Adrenal gland (tissue), 12 donors: ENCODE measurements around the gene ROBO2. TPM values are rescaled to one million over a fixed set of nuclear protein-coding genes. Genes with fewer than 3 reads are reported as not detected.

ENCODE experiments used
- DNase-seq, 7 donors: peaks; one replicate each; pipeline ENCODE4 v3.0.0-alpha.2; 2019 to 2020
- H3K27ac ChIP-seq, 5 donors: fragments of 200-600 bp; sonication (generic) in 4 of 5; 1 replicate in 3 of 5; 2 replicates in 2 of 5; pipeline versions ENCODE4 v1.5.1 to v1.8.0; 2016 to 2020; ENCODE audit warnings: mild to moderate bottlenecking in 1 of 5
- H3K27me3 ChIP-seq: fragments of 200-600 bp; 2 replicates; pipeline ENCODE4 v1.8.0; 2021
- H3K36me3 ChIP-seq, 2 donors: fragments of 200-600 bp; replicated peaks in 1 of 2; 1 replicate in 1 of 2; 2 replicates in 1 of 2; pipeline versions ENCODE4 v1.5.1 to v1.8.0; 2018 to 2022
- H3K4me1 ChIP-seq, 2 donors: fragments of 200-600 bp; replicated peaks in 1 of 2; 1 replicate in 1 of 2; 2 replicates in 1 of 2; pipeline versions ENCODE4 v1.5.1 to v1.8.0; 2018 to 2021
- H3K4me3 ChIP-seq, 4 donors: fragments of 200-600 bp; sonication (generic) in 3 of 4; one replicate each; pipeline ENCODE4 v1.5.1; 2016 to 2018
- H3K9me3 ChIP-seq, 3 donors: fragments of 200-600 bp; sonication (generic) in 1 of 3; replicated peaks in 1 of 3; 1 replicate in 2 of 3; 2 replicates in 1 of 3; pipeline versions ENCODE4 v1.5.1 to v1.8.0; 2016 to 2021
- POLR2A ChIP-seq, 2 donors: fragments of 450-650 bp; IDR thresholded peaks; one replicate each; pipeline ENCODE4 v1.6.1; 2017; ENCODE audit warnings: antibody characterized with exemption in 2 of 2, mild to moderate bottlenecking in 2 of 2, moderate library complexity in 1 of 2
- WGBS, 4 donors: extraction: QIAGEN DNeasy Blood & Tissue Kit in 2 of 4; methylation state at CpG; one replicate each; pipeline versions ENCODE4 v1.1.5 to v1.1.7; 2013 to 2017; 5-methylcytosine and 5-hydroxymethylcytosine counted together
- intact Hi-C, 2 donors: fragments of 100-400 bp; cut with DNase I; formaldehyde crosslinking; loops; one replicate each; pipeline versions ENCODE4 v1.14.1 to v1.15.0; 2022 to 2023
- polyA plus RNA-seq, 3 donors: library from polyadenylated mRNA; stranded (reverse); fragments of 200-250 nt in 2 of 3; fragments of 350-450 nt in 1 of 3; fragmentation: Illumina TruSeq in 1 of 3; extraction: RNeasy Lipid Tissue Mini Kit (QIAGEN cat#74804) in 1 of 3; gene quantifications; one replicate each; pipeline ENCODE4 v1.2.3, GENCODE V29; 2013 to 2014
- total RNA-seq, 9 donors: library from RNA; depleted of rRNA in 4 of 9; stranded (reverse); fragments of >200 nt in 4 of 9; fragments of 120-200 nt in 1 of 9; fragmentation: NEBNext Ultra II Directional in 1 of 9; extraction: Animal tissue kit (Norgen Biotek cat#: 25700) in 1 of 9; gene quantifications; one replicate each; pipeline versions ENCODE4 v1.1.0 to v1.2.4, GENCODE V29; 2013 to 2023
- TF ChIP-seq, protein P1 (sequence below), 6 experiments: fragments of 450-650 bp in 4 of 6; fragments of 200-600 bp in 2 of 6; sonication (generic) in 1 of 6; IDR thresholded peaks; 1 replicate in 5 of 6; 2 replicates in 1 of 6; pipeline versions ENCODE4 v1.5.1 to v1.8.0; 2016 to 2021; ENCODE audit warnings: antibody characterized with exemption in 6 of 6, mild to moderate bottlenecking in 2 of 6, moderate library complexity in 1 of 6
- donor health status: healthy with polysubstance abuse.
- donor health status: Bipolar disorder and iron deficiency.
- donor health status: DM: yes; HTN: yes; CAD: no.
- donor health status: DM: no; HTN: no; CAD: no.
- donor health status: DM: no; HTN: no; CAD: no.
- donor health status: DM: yes; HTN: yes; CAD: no.

ROBO2 gene
- total and polyA plus RNA-seq, 12 donors, result 0.30 to 9.9 (median 2.5) TPM; not detected in 1

DNA sequence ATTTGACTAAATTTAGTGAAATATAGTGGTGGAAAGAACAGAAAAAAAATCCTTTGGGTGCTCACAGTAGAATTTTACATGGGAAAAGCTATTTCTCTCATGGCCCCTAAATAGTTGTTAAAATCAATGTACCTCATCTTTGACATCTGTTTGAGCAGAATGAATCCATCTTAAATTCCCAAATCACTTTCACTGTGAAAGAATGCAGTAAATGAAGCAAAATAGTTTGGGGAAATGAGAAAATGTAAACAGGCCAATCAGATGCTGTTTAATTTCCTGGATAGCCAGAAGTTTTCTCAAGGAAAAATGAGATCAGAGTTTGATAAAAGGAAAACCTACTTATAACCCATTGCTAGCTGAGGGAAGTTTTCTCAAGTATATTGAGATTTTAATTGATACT is 406.9 kb downstream of the ROBO2 start:
- no peak for DNase-seq
- Histone ChIP-seq H3K4me3 (no peak overlapping the region), H3K36me3 (no peaks in the 10 kb centered on the region), H3K27me3 (no peaks in the 10 kb centered on the region), H3K27ac (no peak overlapping the region), H3K9me3 (no peaks in the 10 kb centered on the region), H3K4me1 (no peaks in the 10 kb centered on the region)
- intact Hi-C loops, result no loop called here
- TF ChIP-seq, protein P1, sequence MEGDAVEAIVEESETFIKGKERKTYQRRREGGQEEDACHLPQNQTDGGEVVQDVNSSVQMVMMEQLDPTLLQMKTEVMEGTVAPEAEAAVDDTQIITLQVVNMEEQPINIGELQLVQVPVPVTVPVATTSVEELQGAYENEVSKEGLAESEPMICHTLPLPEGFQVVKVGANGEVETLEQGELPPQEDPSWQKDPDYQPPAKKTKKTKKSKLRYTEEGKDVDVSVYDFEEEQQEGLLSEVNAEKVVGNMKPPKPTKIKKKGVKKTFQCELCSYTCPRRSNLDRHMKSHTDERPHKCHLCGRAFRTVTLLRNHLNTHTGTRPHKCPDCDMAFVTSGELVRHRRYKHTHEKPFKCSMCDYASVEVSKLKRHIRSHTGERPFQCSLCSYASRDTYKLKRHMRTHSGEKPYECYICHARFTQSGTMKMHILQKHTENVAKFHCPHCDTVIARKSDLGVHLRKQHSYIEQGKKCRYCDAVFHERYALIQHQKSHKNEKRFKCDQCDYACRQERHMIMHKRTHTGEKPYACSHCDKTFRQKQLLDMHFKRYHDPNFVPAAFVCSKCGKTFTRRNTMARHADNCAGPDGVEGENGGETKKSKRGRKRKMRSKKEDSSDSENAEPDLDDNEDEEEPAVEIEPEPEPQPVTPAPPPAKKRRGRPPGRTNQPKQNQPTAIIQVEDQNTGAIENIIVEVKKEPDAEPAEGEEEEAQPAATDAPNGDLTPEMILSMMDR (IDR thresholded peaks at IDR 0.05), result no peak
- no peak for TF ChIP-seq POLR2A (IDR thresholded peaks at IDR 0.05)

DNA sequence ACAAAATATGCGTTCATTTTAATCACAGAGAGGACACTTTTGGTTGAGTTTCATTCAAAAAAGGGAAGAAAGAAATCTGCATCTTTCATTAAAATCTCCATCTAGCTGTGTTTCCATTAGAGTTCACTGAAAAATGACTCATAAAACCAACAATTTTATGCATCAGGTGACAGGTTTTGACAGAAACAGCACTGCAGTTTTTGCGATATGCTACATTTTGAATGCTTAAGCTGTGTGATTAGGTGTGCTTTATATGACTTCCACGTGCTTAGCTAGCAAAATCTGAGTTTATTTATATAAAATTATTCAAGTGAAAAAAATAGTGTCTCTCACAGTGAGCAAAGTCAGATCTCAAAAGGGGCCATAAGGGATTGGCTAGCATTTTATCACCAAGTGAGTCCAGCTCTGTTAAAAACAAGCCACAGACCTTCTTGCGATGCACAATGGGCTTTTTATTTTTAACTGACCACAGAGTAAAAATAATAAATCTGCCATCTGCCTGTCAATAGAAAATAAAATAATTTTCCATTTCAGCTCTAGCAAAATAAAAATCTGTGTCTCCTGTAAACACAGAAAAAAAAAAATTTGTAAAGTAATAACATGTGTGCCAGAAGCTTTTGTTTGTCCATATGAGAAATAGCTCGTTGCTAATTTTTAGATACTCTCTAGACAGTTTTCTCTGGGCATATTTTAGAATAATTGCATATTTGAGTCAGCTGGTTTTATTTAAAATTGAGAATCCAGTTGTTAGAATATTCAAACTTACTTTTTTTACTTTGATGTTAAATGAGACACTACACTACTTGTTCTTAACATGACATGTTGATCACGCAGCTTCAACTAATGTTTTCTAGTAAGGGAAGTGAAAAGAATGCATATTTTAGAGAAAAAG is 409.8 kb downstream of the ROBO2 start:
- Histone ChIP-seq H3K27me3 (no peaks in the 10 kb centered on the region), H3K4me3 (no peak overlapping the region), H3K4me1 (no peaks in the 10 kb centered on the region), H3K36me3 (no peaks in the 10 kb centered on the region), H3K27ac (no peak overlapping the region), H3K9me3 (no peaks in the 10 kb centered on the region)
- WGBS, 4 donors, result 61 to 72% (median 68%) methylated on average over 6 of the region's 6 CpGs
- intact Hi-C loops, result no loop called here
- TF ChIP-seq, protein P1 (IDR thresholded peaks at IDR 0.05), result no peak
- TF ChIP-seq POLR2A (IDR thresholded peaks at IDR 0.05), result no peak
- no peak for DNase-seq

- intact Hi-C loops, result no loop called here
- TF ChIP-seq, protein P1 (IDR thresholded peaks at IDR 0.05), result no peak
- no peak for TF ChIP-seq POLR2A (IDR thresholded peaks at IDR 0.05)
- Histone ChIP-seq H3K27ac (no peak overlapping the region), H3K27me3 (no peaks in the 10 kb centered on the region), H3K36me3 (no peaks in the 10 kb centered on the region), H3K4me1 (no peaks in the 10 kb centered on the region), H3K9me3 (no peaks in the 10 kb centered on the region), H3K4me3 (no peak overlapping the region)
- no peak for DNase-seq
- WGBS, 4 donors, result 0 to 57% (median 21%) methylated on average over 1 of the region's 1 CpG
Observed at GRCh38 chr3:77456431-77456830, 416.5 kb downstream of the ROBO2 start.

GRCh38 chr3:77456906-77457305 is 417.0 kb downstream of the ROBO2 start:
- no peaks in the 10 kb centered on the region for H3K9me3 ChIP-seq
- 78 to 100% (median 79%) methylated on average over 1 of the region's 1 CpG for WGBS, 4 donors
- H3K36me3 ChIP-seq, result no peaks in the 10 kb centered on the region
- H3K4me1 ChIP-seq, result no peaks in the 10 kb centered on the region
- no peak overlapping the region for H3K27ac ChIP-seq
- no peaks in the 10 kb centered on the region for H3K27me3 ChIP-seq
- intact Hi-C loops, result no loop called here
- TF ChIP-seq, protein P1 (IDR thresholded peaks at IDR 0.05), result no peak
- no peak for TF ChIP-seq POLR2A (IDR thresholded peaks at IDR 0.05)
- no peak for DNase-seq
- no peak overlapping the region for H3K4me3 ChIP-seq
